Measurements from ENCODE around the gene ATXN7.

GRCh38 chr3:63964681-63965485 lies 101.2 kb downstream of the ATXN7 start:
- TF ChIP-seq EZH2 (IDR thresholded peaks at IDR 0.05; ENCODE audit: low read length, missing control alignments) (no peak), CTCF (conservative IDR thresholded peaks at IDR 0.05 in 1 of 2, IDR thresholded peaks at IDR 0.05 in 1 of 2; ENCODE audit: low read depth in 1 of 2, low read length in 2 of 2) (no peak)

Data from fibroblast of lung (primary cell).